ENCODE measurements around the gene PPM1M. TPM values are rescaled to one million over a fixed set of nuclear protein-coding genes. Genes with fewer than 3 reads are reported as not detected.
A peak's percentile ranks its signal among the peaks of the same experiment; 100 is the strongest.
"Not testable (repeated sequence)": the region's sequence is repeated elsewhere in the genome, so short reads cannot be mapped to it uniquely, and the experiment has no call there.

Gene PPM1M
- total RNA-seq, 1 donor from 2014 or later, result 53.4 TPM

- TF ChIP-seq, protein P1, sequence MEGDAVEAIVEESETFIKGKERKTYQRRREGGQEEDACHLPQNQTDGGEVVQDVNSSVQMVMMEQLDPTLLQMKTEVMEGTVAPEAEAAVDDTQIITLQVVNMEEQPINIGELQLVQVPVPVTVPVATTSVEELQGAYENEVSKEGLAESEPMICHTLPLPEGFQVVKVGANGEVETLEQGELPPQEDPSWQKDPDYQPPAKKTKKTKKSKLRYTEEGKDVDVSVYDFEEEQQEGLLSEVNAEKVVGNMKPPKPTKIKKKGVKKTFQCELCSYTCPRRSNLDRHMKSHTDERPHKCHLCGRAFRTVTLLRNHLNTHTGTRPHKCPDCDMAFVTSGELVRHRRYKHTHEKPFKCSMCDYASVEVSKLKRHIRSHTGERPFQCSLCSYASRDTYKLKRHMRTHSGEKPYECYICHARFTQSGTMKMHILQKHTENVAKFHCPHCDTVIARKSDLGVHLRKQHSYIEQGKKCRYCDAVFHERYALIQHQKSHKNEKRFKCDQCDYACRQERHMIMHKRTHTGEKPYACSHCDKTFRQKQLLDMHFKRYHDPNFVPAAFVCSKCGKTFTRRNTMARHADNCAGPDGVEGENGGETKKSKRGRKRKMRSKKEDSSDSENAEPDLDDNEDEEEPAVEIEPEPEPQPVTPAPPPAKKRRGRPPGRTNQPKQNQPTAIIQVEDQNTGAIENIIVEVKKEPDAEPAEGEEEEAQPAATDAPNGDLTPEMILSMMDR (IDR thresholded peaks at IDR 0.05), result no peak
- intact Hi-C loops (cut with DNase I), result no loop called here
- H3K27ac ChIP-seq, result peak overlapping the region; percentile 27
Observed at GRCh38 chr3:52281981-52282801, 36.6 kb downstream of the PPM1M start.

GRCh38 chr3:52283306-52283705 lies 37.7 kb downstream of the PPM1M start:
- no peaks in the 10 kb centered on the region for H3K27me3 ChIP-seq (ENCODE audit: low read depth)
- H3K9me3 ChIP-seq, result no peaks in the 10 kb centered on the region
- H3K4me1 ChIP-seq, result peaks cover 27% of the 10 kb centered on the region
- DNase-seq (no peak), ATAC-seq (no peak)
- H3K27ac ChIP-seq, result no peak overlapping the region
- TF ChIP-seq, protein P1 (IDR thresholded peaks at IDR 0.05), result no peak
- intact Hi-C loops (cut with DNase I), result no loop called here
- no peak overlapping the region for H3K4me3 ChIP-seq
- peaks cover 3% of the 10 kb centered on the region for H3K36me3 ChIP-seq

More at GRCh38 chr3:52281981-52282801, 36.6 kb downstream of the PPM1M start:
- Histone ChIP-seq H3K4me1 (peaks cover 26% of the 10 kb centered on the region), H3K27me3 (ENCODE audit: low read depth) (no peaks in the 10 kb centered on the region), H3K9me3 (no peaks in the 10 kb centered on the region), H3K4me3 (no peak overlapping the region), H3K36me3 (peaks cover 3% of the 10 kb centered on the region)
- ATAC-seq (no peak), DNase-seq (no peak)

DNA sequence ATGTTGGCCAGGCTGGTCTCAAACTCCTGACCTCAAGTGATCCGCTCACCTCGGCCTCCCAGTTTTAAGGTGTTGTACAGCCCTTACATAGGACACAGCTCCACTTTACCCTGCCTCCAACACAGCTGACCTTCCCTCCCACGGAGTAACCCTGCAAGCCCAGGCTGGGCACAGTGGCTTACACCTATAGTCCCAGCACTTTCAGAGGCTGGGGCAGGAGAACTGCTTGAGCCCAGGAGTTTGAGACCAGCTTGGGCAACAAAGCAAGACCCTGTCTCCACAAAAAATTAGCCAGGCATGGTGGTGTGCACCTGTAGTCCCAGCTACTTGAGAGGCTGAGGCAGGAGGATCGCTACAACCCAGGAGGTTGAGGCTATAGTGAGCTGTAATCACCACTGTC lies 38.5 kb downstream of the PPM1M start:
- H3K9me3 ChIP-seq; intact Hi-C loops (cut with DNase I); H3K4me3 ChIP-seq; ATAC-seq; H3K27me3 ChIP-seq (ENCODE audit: low read depth); H3K36me3 ChIP-seq; DNase-seq: not testable (repeated sequence)
- Histone ChIP-seq H3K27ac (peak overlapping the region; percentile 14), H3K4me1 (peaks cover 34% of the 10 kb centered on the region)

- ATAC-seq (peak in 1 of 2 donors; percentile 1), DNase-seq (no peak)
- peak overlapping the region; percentile 70 for H3K4me3 ChIP-seq
- peaks cover 15% of the 10 kb centered on the region for H3K36me3 ChIP-seq
- intact Hi-C loops (cut with DNase I), result no loop called here
- H3K27me3 ChIP-seq (ENCODE audit: low read depth), result no peaks in the 10 kb centered on the region
- H3K9me3 ChIP-seq, result no peaks in the 10 kb centered on the region
- H3K27ac ChIP-seq, result peak overlapping the region; percentile 100
- H3K4me1 ChIP-seq, result peaks cover 20% of the 10 kb centered on the region
- TF ChIP-seq, protein P1 (IDR thresholded peaks at IDR 0.05), result no peak
Observed at GRCh38 chr3:52286777-52287110, 41.2 kb downstream of the PPM1M start.

DNA sequence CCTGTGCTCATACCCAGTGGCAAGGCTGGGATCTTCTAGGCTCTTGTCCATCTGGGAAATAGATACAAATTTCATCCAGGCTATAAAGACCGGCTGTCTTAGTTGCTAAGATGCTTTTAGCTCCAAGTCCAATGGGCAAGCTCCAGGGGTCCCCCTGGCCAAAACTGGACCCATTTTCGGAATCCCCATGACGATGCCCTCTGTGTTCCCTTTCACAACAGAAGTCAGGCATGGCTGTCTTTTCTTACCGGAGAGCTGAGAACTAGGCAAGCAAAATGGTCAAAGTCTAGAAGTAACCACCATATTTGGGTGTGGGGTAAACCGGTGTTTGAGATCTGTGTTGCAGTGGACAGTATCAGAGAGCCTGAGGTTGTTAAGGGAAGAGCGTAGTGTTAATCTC lies 43.1 kb downstream of the PPM1M start:
- Histone ChIP-seq H3K4me1 (peaks cover 20% of the 10 kb centered on the region), H3K27me3 (ENCODE audit: low read depth) (no peaks in the 10 kb centered on the region), H3K9me3 (no peaks in the 10 kb centered on the region), H3K4me3 (peak overlapping the region; percentile 70), H3K27ac (peak overlapping the region; percentile 100), H3K36me3 (peaks cover 31% of the 10 kb centered on the region)
- DNase-seq, result no peak
- TF ChIP-seq, protein P1 (IDR thresholded peaks at IDR 0.05), result no peak
- intact Hi-C loops (cut with DNase I), result no loop called here
- no peak for ATAC-seq

- peaks cover 36% of the 10 kb centered on the region for H3K36me3 ChIP-seq
- no peaks in the 10 kb centered on the region for H3K9me3 ChIP-seq
- H3K27ac ChIP-seq, result no peak overlapping the region
- intact Hi-C loops (cut with DNase I), result no loop called here
- no peak for ATAC-seq
- peaks cover 20% of the 10 kb centered on the region for H3K4me1 ChIP-seq
- H3K27me3 ChIP-seq (ENCODE audit: low read depth), result no peaks in the 10 kb centered on the region
- TF ChIP-seq, protein P1 (IDR thresholded peaks at IDR 0.05), result no peak
- H3K4me3 ChIP-seq, result no peak overlapping the region
- no peak for DNase-seq
Observed at GRCh38 chr3:52289338-52289746, 43.8 kb downstream of the PPM1M start.

Data from lower lobe of right lung (tissue), 2 donors.